Pons (tissue), 1 donor: ENCODE results near the gene ZNF384.
A peak's percentile ranks its signal among the peaks of the same experiment; 100 is the strongest.

Source experiments
- DNase-seq: peaks from one replicate; pipeline ENCODE4 v3.0.0-alpha.2; 2016; ENCODE audit warnings: low spot score

Gene ZNF384

GRCh38 chr12:6653987-6654386 is 35.2 kb downstream of the ZNF384 start:
- DNase-seq, result no peak

GRCh38 chr12:6653342-6653741 is 35.8 kb downstream of the ZNF384 start:
- no peak for DNase-seq

GRCh38 chr12:6652391-6652790 is 36.8 kb downstream of the ZNF384 start:
- DNase-seq, result no peak

- no peak for DNase-seq
Observed at GRCh38 chr12:6650832-6651231, 38.3 kb downstream of the ZNF384 start.

- peak; percentile 77 for DNase-seq
Observed at GRCh38 chr12:6647083-6647604, 42.0 kb downstream of the ZNF384 start, which contains the start of gene ACRBP. TSS of gene ACRBP (minus strand) at chr12:6647432. CDS start at chr12:6647366, 66 bp downstream.

GRCh38 chr12:6646276-6647082 is 42.7 kb downstream of the ZNF384 start:
- DNase-seq, result no peak

- DNase-seq, result no peak
Observed at GRCh38 chr12:6644903-6645302, 44.3 kb downstream of the ZNF384 start.

- peak; percentile 81 for DNase-seq
Observed at GRCh38 chr12:6644257-6644596, 44.9 kb downstream of the ZNF384 start.

- peak; percentile 85 for DNase-seq
Observed at GRCh38 chr12:6643569-6644256, 45.5 kb downstream of the ZNF384 start.

GRCh38 chr12:6641131-6641530 is 48.0 kb downstream of the ZNF384 start:
- no peak for DNase-seq

GRCh38 chr12:6640497-6640896 is 48.7 kb downstream of the ZNF384 start:
- DNase-seq, result no peak

- no peak for DNase-seq
Observed at GRCh38 chr12:6639151-6639801, 49.9 kb downstream of the ZNF384 start.

- DNase-seq, result no peak
Observed at GRCh38 chr12:6638305-6638704, 50.9 kb downstream of the ZNF384 start.

GRCh38 chr12:6635856-6636531 is 53.2 kb downstream of the ZNF384 start, which contains the start of gene LPAR5:
TSS of gene LPAR5 (minus strand) at chr12:6635959. CDS start at chr12:6621248, 14,711 bp downstream.
- DNase-seq, result no peak

GRCh38 chr12:6635375-6635855 is 53.8 kb downstream of the ZNF384 start:
- no peak for DNase-seq

GRCh38 chr12:6632026-6632983 is 56.9 kb downstream of the ZNF384 start:
- peak; percentile 70 for DNase-seq

GRCh38 chr12:6631549-6631961 is 57.6 kb downstream of the ZNF384 start:
- no peak for DNase-seq

GRCh38 chr12:6630736-6631135 is 58.4 kb downstream of the ZNF384 start:
- DNase-seq, result no peak

GRCh38 chr12:6627616-6628015 is 61.6 kb downstream of the ZNF384 start:
- DNase-seq, result no peak

GRCh38 chr12:6626654-6627283 is 62.4 kb downstream of the ZNF384 start:
- DNase-seq, result no peak
